HCT116 (cell line): ENCODE results near the gene FNDC8. TPM values are rescaled to one million over a fixed set of nuclear protein-coding genes. Genes with fewer than 3 reads are reported as not detected.
"Not testable (repeated sequence)": the region's sequence is repeated elsewhere in the genome, so short reads cannot be mapped to it uniquely, and the experiment has no call there.

Experiments used
- ATAC-seq: fragments of 200-7000 bp; cut with Tn5 transposase; 2 replicates; pipeline ENCODE4 v1.9.1; 2020; ENCODE audit warnings: mild to moderate bottlenecking, moderate library complexity
- BruUV-seq: library from RNA; stranded (reverse); fragments of 400-500 nt; replicated peaks from 2 replicates; lab custom pipeline; 2021; lab: Mats Ljungman, UMichigan
- CTCF ChIA-PET: fragments of 300-600 bp; sonication (Branson Sonifier 250); formaldehyde crosslinking; loops from one replicate; lab custom pipeline; 2021; ENCODE audit warnings: antibody characterized with exemption; lab: Charles Lee
- POLR2A ChIA-PET: fragments of 300-600, 350-600 bp; sonication (Branson Sonifier 250); formaldehyde crosslinking; loops from one replicate; lab custom pipeline; 2021; ENCODE audit warnings: antibody characterized with exemption; lab: Charles Lee
- RAD21 ChIA-PET, 2 experiments: fragments of 300-600 bp; sonication (Branson Sonifier 250); formaldehyde crosslinking; loops; one replicate each; lab custom pipeline; 2023; ENCODE audit warnings: low total read pairs in 2 of 2; ENCODE audit not compliant: uncharacterized antibody in 2 of 2, unreplicated experiment in 2 of 2, low non-redundant PET in 1 of 2; lab: Charles Lee
- DNase-seq: peaks from one replicate; pipeline ENCODE4 v3.0.0-alpha.2; 2010; ENCODE audit warnings: low read depth, low spot score
- H2AFZ ChIP-seq: fragments of 200-600 bp; shearing (Covaris generic), sonication (generic); 2 replicates; pipeline ENCODE4 v1.6.1; 2017; ENCODE audit warnings: low read depth, mixed run types, mixed read lengths, antibody characterized with exemption, low read length; ENCODE audit not compliant: poor library complexity, severe bottlenecking
- H3K27ac ChIP-seq: 2 replicates; pipeline ENCODE4 v1.5.1; 2012; ENCODE audit warnings: low read depth, low read length
- H3K27me3 ChIP-seq: fragments of 200-600 bp; sonication (generic); 2 replicates; pipeline ENCODE4 v1.6.1; 2016; ENCODE audit warnings: mixed run types, low read length, mixed read lengths; ENCODE audit not compliant: insufficient read depth
- H3K36me3 ChIP-seq, 2 experiments: fragments of 200-500 bp in 1 of 2; fragments of 200-600 bp in 1 of 2; sonication (Bioruptor generic) in 1 of 2; sonication (generic) in 1 of 2; 2 replicates each; pipeline versions ENCODE4 v1.5.1 to v1.6.1; 2014 to 2016; ENCODE audit warnings: low read length in 2 of 2, inconsistent platforms in 1 of 2, mixed read lengths in 1 of 2, mixed run types in 1 of 2; ENCODE audit not compliant: insufficient read depth in 2 of 2, control insufficient read depth in 1 of 2
- H3K4me1 ChIP-seq, 2 experiments: fragments of 200-600 bp in 1 of 2; sonication (generic) in 1 of 2; 2 replicates each; pipeline versions ENCODE4 v1.5.1 to v1.6.1; 2012 to 2017; ENCODE audit warnings: low read length in 2 of 2, inconsistent platforms in 1 of 2, mild to moderate bottlenecking in 1 of 2, mixed read lengths in 1 of 2, mixed run types in 1 of 2, moderate library complexity in 1 of 2; ENCODE audit not compliant: insufficient read depth in 2 of 2, control insufficient read depth in 1 of 2
- H3K4me2 ChIP-seq: fragments of 200-600 bp; sonication (generic); 2 replicates; pipeline ENCODE4 v1.6.1; 2017; ENCODE audit warnings: mixed run types, low read length, mixed read lengths
- H3K4me3 ChIP-seq, 2 experiments: fragments of 200-600 bp in 1 of 2; sonication (generic) in 1 of 2; replicated peaks in 1 of 2; 2 replicates each; pipeline ENCODE4 v1.5.1; 2011 to 2016; ENCODE audit warnings: low read length in 2 of 2, control low read depth in 1 of 2, low read depth in 1 of 2, mild to moderate bottlenecking in 1 of 2, mixed read lengths in 1 of 2, mixed run types in 1 of 2
- H3K79me2 ChIP-seq: fragments of 200-600 bp; sonication (generic); 2 replicates; pipeline ENCODE4 v1.6.1; 2017; ENCODE audit warnings: mild to moderate bottlenecking, mixed run types, low read length, moderate library complexity, mixed read lengths; ENCODE audit not compliant: insufficient read depth
- H3K9ac ChIP-seq: fragments of 200-600 bp; sonication (generic); 2 replicates; pipeline ENCODE4 v1.6.1; 2016; ENCODE audit warnings: low read length, mixed read lengths
- H3K9me2 ChIP-seq: fragments of 200-600 bp; sonication (generic), shearing (Covaris generic); 2 replicates; pipeline ENCODE4 v1.6.1; 2017; ENCODE audit warnings: mixed run types, mild to moderate bottlenecking, moderate library complexity; ENCODE audit not compliant: insufficient read depth
- H3K9me3 ChIP-seq, 2 experiments: fragments of 200-500 bp in 1 of 2; fragments of 200-600 bp in 1 of 2; sonication (Bioruptor generic) in 1 of 2; sonication (generic) in 1 of 2; 2 replicates each; pipeline ENCODE4 v1.6.1; 2014 to 2017; ENCODE audit warnings: low read length in 2 of 2, mixed read lengths in 2 of 2, inconsistent platforms in 1 of 2, low read depth in 1 of 2, mild to moderate bottlenecking in 1 of 2, mixed run types in 1 of 2, moderate library complexity in 1 of 2; ENCODE audit not compliant: control insufficient read depth in 1 of 2, insufficient read depth in 1 of 2
- H4K20me1 ChIP-seq: fragments of 200-600 bp; sonication (generic), shearing (Covaris generic); 2 replicates; pipeline ENCODE4 v1.6.1; 2017; ENCODE audit warnings: mixed run types, mild to moderate bottlenecking, moderate library complexity; ENCODE audit not compliant: insufficient read depth
- CBX3 ChIP-seq: IDR thresholded peaks from 2 replicates; pipeline ENCODE4 v1.6.1; 2012; ENCODE audit warnings: low read depth
- CEBPB ChIP-seq: IDR thresholded peaks from 2 replicates; pipeline ENCODE4 v1.6.1; 2012; ENCODE audit warnings: low read depth
- ELF1 ChIP-seq: IDR thresholded peaks from 2 replicates; pipeline ENCODE4 v1.6.1; 2012; ENCODE audit warnings: low read depth, borderline replicate concordance
- EZH2 ChIP-seq: fragments of 200-600 bp; sonication (generic); IDR thresholded peaks from 2 replicates; pipeline ENCODE4 v1.6.1; 2017; ENCODE audit warnings: antibody characterized with exemption, mixed run types
- EZH2phosphoT487 ChIP-seq: fragments of 200-600 bp; IDR thresholded peaks from 2 replicates; pipeline ENCODE4 v1.6.1; 2018; ENCODE audit warnings: antibody characterized with exemption, borderline replicate concordance
- FOSL1 ChIP-seq: IDR thresholded peaks from 2 replicates; pipeline ENCODE4 v1.6.1; 2012; ENCODE audit warnings: low read depth
- MAX ChIP-seq: IDR thresholded peaks from 2 replicates; pipeline ENCODE4 v1.6.1; 2012
- POLR2A ChIP-seq: IDR thresholded peaks from 2 replicates; pipeline ENCODE4 v1.7.0; 2011; ENCODE audit warnings: borderline replicate concordance; ENCODE audit not compliant: insufficient read depth, insufficient read length; ENCODE audit errors: extremely low read depth
- RAD21 ChIP-seq: IDR thresholded peaks from 2 replicates; pipeline ENCODE4 v1.6.1; 2012; ENCODE audit warnings: low read depth, mild to moderate bottlenecking
- REST ChIP-seq: IDR thresholded peaks from 2 replicates; pipeline ENCODE4 v1.6.1; 2012; ENCODE audit warnings: low read depth
- TCF7L2 ChIP-seq: IDR thresholded peaks from 2 replicates; pipeline ENCODE4 v1.7.0; 2011; ENCODE audit warnings: borderline replicate concordance, inconsistent platforms; ENCODE audit not compliant: insufficient read depth, insufficient read length; ENCODE audit errors: extremely low read depth
- YY1 ChIP-seq: IDR thresholded peaks from 2 replicates; pipeline ENCODE4 v1.6.1; 2011; ENCODE audit warnings: low read length, low read depth, moderate library complexity, mild to moderate bottlenecking; ENCODE audit not compliant: insufficient replicate concordance; ENCODE audit errors: extremely low read depth
- intact Hi-C: fragments of 100-400 bp; cut with micrococcal nuclease; formaldehyde crosslinking; loops from 2 replicates; pipeline ENCODE4 v1.10.0; 2022
- total RNA-seq: library from RNA; stranded (reverse); gene quantifications from one replicate; pipeline ENCODE4 v1.2.1, GENCODE V29; 2021; ENCODE audit not compliant: unreplicated experiment

Gene FNDC8
- total RNA-seq, 1 experiment from 2014 or later: not detected

DNA sequence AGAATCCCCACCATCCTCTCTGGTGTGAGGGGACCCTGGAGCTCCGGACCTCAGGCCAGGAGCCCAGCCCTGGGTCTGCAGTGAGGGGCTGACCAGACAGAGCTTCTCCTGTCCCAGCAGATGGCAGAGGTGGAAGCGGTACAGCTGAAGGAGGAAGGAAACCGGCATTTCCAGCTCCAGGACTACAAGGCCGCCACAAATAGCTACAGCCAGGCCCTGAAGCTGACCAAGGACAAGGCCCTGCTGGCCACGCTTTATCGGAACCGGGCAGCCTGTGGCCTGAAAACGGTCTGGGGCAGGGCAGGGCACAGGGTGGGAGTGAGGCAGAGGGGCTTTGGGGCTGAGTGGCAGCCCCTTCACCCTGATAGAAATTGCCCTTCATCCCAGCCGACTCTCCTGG is 26.7 kb downstream of the FNDC8 start (continued):
- TF ChIP-seq REST (no peak), EZH2phosphoT487 (no peak), CBX3 (no peak), MAX (no peak), CEBPB (no peak)
- TF ChIP-seq, all 23 proteins: peak for 0

- intact Hi-C loops: no loop called here
- ChIA-PET CTCF (no interaction called here), POLR2A (no interaction called here), RAD21 (no interaction called here)
- H3K27ac ChIP-seq: no peak overlapping the region
- ATAC-seq (no peak), DNase-seq (no peak)
- H3K4me3 ChIP-seq: no peak overlapping the region
- H3K9me2 ChIP-seq: no peaks in the 10 kb centered on the region
- no peak overlapping the region for H3K4me2 ChIP-seq
- H4K20me1 ChIP-seq: no peaks in the 10 kb centered on the region
- no peaks in the 10 kb centered on the region for H3K27me3 ChIP-seq
- H3K4me1 ChIP-seq: no peaks in the 10 kb centered on the region
- no peaks in the 10 kb centered on the region for H3K79me2 ChIP-seq
- no peaks in the 10 kb centered on the region for H3K36me3 ChIP-seq
- H2AFZ ChIP-seq: no peak overlapping the region
- BruUV-seq: no TSS peak
- H3K9ac ChIP-seq: no peak overlapping the region
- TF ChIP-seq FOSL1: no peak
- no peak for TF ChIP-seq RAD21
- TF ChIP-seq EZH2phosphoT487: no peak
- TF ChIP-seq ELF1: no peak
- TF ChIP-seq POLR2A: no peak
- no peak for TF ChIP-seq YY1
- TF ChIP-seq TCF7L2: no peak
- no peak for TF ChIP-seq MAX
- TF ChIP-seq EZH2: no peak
- TF ChIP-seq CBX3: no peak
- no peaks in the 10 kb centered on the region for H3K9me3 ChIP-seq
These were observed 28.5 kb downstream of the FNDC8 start for GRCh38 chr17:35149941-35150340.

DNA sequence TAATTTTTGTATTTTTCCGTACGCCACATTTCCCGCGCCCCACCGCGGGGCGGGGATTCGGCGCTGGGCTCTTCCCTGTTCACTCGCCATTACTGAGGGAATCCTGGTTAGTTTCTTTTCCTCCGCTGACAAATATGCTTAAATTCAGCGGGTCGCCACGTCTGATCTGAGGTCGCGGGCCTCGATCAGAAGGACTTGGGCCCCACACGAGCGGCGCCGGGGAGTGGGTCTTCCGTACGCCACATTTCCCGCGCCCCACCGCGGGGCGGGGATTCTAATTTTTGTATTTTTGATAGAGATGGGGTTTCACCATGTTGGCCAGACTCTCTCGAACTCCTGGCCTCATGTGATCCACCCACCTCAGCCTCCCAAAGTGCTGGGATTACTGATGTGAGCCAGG is 29.7 kb downstream of the FNDC8 start:
- H2AFZ ChIP-seq, H3K36me3 ChIP-seq, CTCF ChIA-PET, H3K4me2 ChIP-seq, RAD21 ChIA-PET, H3K27ac ChIP-seq, BruUV-seq, H4K20me1 ChIP-seq, ATAC-seq, H3K27me3 ChIP-seq, H3K4me3 ChIP-seq, H3K4me1 ChIP-seq, H3K9me2 ChIP-seq, intact Hi-C loops, DNase-seq, H3K79me2 ChIP-seq, H3K9ac ChIP-seq, H3K9me3 ChIP-seq: not testable (repeated sequence)
- POLR2A ChIA-PET: interaction anchor here (0.6 kb wide), 1 partner anchor 141 kb away, joined by 3 read pairs; no protein-coding TSS in a partner anchor
